Right ventricle myocardium superior (tissue), 1 donor: ENCODE data around the gene ARMC8. TPM values are rescaled to one million over a fixed set of nuclear protein-coding genes. Genes with fewer than 3 reads are reported as not detected.

Experiments
- ATAC-seq: fragments of 200-7000 bp; cut with Tn5 transposase; one replicate; pipeline ENCODE4 v1.9.1; 2020; ENCODE audit warnings: mild to moderate bottlenecking; ENCODE audit not compliant: poor library complexity
- DNase-seq: peaks from one replicate; pipeline ENCODE4 v3.0.0-alpha.2; 2020
- intact Hi-C: fragments of 100-400 bp; cut with DNase I; formaldehyde crosslinking; loops from one replicate; pipeline ENCODE4 v1.11.2; 2022
- total RNA-seq: library from RNA; stranded (reverse); fragmentation: NEBNext Ultra II Directional; extraction: Animal tissue kit (Norgen Biotek cat#: 25700); gene quantifications from one replicate; pipeline ENCODE4 v1.2.1, GENCODE V29; 2021
- donor health status: DM: no; HTN: yes; CAD: no; lungs with severe emphysema.

The ARMC8 gene
- total RNA-seq, 1 donor from 2014 or later, result 32.1 TPM

GRCh38 chr3:138284079-138284478 lies 97.0 kb downstream of the ARMC8 start:
- intact Hi-C loops, result no loop called here
- DNase-seq (no peak), ATAC-seq (no peak)

GRCh38 chr3:138284957-138285477 lies 97.9 kb downstream of the ARMC8 start:
- intact Hi-C loops, result no loop called here
- DNase-seq (no peak), ATAC-seq (no peak)

- intact Hi-C loops, result no loop called here
- ATAC-seq, result no peak
- DNase-seq, result no peak
These were observed 102.2 kb downstream of the ARMC8 start for GRCh38 chr3:138289260-138289659.

GRCh38 chr3:138289701-138290100 lies 102.6 kb downstream of the ARMC8 start:
- intact Hi-C loops, result no loop called here
- ATAC-seq, result no peak
- DNase-seq, result no peak

- DNase-seq (no peak), ATAC-seq (no peak)
- intact Hi-C loops, result no loop called here
These were observed 109.5 kb downstream of the ARMC8 start for GRCh38 chr3:138296639-138297038.

GRCh38 chr3:138297059-138297607 lies 110.0 kb downstream of the ARMC8 start:
- no peak for DNase-seq
- intact Hi-C loops, result no loop called here
- no peak for ATAC-seq

- intact Hi-C loops, result no loop called here
- ATAC-seq, result no peak
- DNase-seq, result no peak
These were observed 110.8 kb downstream of the ARMC8 start for GRCh38 chr3:138297876-138298275.

GRCh38 chr3:138300647-138301046 lies 113.5 kb downstream of the ARMC8 start:
- DNase-seq (no peak), ATAC-seq (no peak)
- intact Hi-C loops, result no loop called here

GRCh38 chr3:138303474-138303873 lies 116.4 kb downstream of the ARMC8 start:
- intact Hi-C loops, result no loop called here
- DNase-seq (no peak), ATAC-seq (no peak)

- DNase-seq (no peak), ATAC-seq (no peak)
- intact Hi-C loops, result no loop called here
These were observed 120.8 kb downstream of the ARMC8 start for GRCh38 chr3:138307899-138308298.

GRCh38 chr3:138308783-138309182 lies 121.7 kb downstream of the ARMC8 start:
- no peak for ATAC-seq
- intact Hi-C loops, result no loop called here
- no peak for DNase-seq

- ATAC-seq (no peak), DNase-seq (no peak)
- intact Hi-C loops, result no loop called here
These were observed 123.4 kb downstream of the ARMC8 start for GRCh38 chr3:138310494-138310893.

- DNase-seq (no peak), ATAC-seq (no peak)
- intact Hi-C loops, result no loop called here
These were observed 127.7 kb downstream of the ARMC8 start for GRCh38 chr3:138314751-138315150.

GRCh38 chr3:138317687-138318086 lies 130.6 kb downstream of the ARMC8 start:
- no peak for ATAC-seq
- intact Hi-C loops, result no loop called here
- DNase-seq, result no peak

GRCh38 chr3:138323971-138324370 lies 136.9 kb downstream of the ARMC8 start:
- ATAC-seq (no peak), DNase-seq (no peak)
- intact Hi-C loops, result no loop called here

- ATAC-seq, result no peak
- intact Hi-C loops, result no loop called here
These were observed 138.9 kb downstream of the ARMC8 start for GRCh38 chr3:138325990-138326389.

GRCh38 chr3:138326866-138327595 lies 139.9 kb downstream of the ARMC8 start:
- DNase-seq (no peak), ATAC-seq (no peak)
- intact Hi-C loops, result no loop called here

More at GRCh38 chr3:138325990-138326389, 138.9 kb downstream of the ARMC8 start:
- no peak for DNase-seq

GRCh38 chr3:138327831-138328230 lies 140.7 kb downstream of the ARMC8 start:
- ATAC-seq, result no peak
- DNase-seq, result no peak
- intact Hi-C loops, result no loop called here

- ATAC-seq, result no peak
- no peak for DNase-seq
- intact Hi-C loops, result no loop called here
These were observed 141.2 kb downstream of the ARMC8 start for GRCh38 chr3:138328341-138328740.
